Cortex of kidney (tissue), 1 donor: ENCODE measurements around the gene FOXP4.

ENCODE experiments used
- DNase-seq: peaks from one replicate; lab custom pipeline; 2025; lab: John Stamatoyannopoulos, UW

FOXP4 gene

DNA sequence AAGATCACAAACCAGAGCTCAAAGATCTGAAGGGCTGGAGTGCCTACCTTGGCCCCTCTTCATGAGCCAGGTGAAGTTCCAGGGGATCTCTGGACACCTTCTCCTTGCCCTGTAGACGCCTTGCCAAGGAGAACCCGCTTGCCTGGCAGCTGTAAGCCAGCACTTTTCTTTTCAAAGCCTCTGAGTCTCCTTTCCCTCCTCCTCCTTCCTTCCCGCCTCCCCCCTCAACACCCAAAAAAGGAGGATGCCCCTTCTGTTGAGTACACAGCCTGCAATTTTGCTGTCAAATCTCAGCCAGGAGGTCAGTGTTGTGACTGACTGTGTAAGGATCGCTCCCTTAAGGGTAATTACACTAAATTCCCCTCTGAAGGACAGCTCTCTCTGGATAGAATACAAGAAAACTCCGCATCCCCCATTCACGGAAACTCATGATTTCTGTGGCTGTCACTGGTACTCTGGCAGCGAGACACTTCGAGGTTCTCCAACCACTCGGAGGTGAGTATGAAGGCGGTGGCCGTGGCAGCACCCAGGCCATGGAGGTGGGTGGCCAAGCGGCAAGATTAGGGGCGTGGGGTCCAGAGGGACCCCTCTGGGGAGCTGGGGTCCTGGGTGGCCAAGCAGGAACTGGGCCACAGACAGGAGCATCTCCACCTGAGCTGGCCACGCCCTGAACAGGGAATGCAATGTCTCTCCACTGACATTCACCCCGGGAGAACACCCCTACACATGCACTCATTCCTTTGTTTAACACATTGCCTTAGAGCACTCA lies 23.2 kb upstream of the FOXP4 start:
- DNase-seq: no peak

DNA sequence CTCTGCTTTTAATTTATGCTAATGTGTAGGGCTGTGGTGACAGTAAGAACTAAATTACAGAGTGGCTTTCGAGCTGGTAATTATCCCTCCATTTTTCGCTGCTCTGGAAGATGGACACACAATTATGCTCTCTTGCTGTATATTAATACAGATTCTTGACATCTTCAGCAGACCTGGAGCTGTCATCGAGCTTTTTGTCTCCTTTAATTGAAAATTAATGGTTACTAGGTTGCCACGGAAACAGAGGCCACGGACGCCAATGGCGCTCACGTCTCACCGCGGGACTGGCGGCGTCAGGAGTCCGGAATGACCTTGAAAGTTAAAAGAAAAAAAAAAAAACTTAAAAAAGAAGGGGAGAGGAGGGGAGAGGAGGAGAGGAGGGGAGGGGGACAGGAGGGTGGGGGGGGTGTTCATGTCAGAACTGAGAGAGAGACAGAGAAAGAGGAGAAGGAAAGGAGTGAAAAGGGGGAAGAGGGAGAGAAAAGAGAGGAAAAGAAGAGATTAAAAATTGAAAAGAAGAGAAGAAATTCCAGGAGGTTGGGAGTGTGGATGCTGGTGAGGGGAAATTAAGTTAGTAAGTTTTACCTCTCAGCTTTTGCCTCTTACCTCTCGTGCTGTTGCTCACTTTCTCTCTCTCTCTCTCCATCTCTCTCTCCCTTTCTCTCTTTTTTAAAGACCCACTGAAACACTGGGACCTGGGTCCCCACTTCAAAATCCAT lies 22.1 kb upstream of the FOXP4 start:
- no peak for DNase-seq

DNA sequence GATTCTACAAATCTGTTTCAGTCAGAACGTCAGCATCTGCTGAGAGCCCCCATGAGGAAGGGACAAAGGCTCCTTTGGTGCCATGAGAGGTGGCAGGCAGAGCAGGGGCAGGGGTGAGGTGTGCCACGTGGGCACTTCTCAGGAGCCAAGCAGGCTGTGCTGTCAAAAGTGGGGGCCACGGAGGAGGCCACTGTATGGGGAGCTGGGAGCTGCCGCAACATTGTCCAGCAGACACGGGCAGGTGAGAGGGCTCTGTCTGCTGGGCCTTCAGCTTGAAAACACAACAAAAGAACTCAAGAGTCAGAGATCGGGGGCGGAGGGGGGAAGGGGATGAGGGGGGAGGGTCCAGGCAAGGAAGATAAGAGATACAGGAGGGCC lies 21.6 kb upstream of the FOXP4 start:
- DNase-seq: no peak

- DNase-seq: no peak
Measured at GRCh38 chr6:41527721-41528408, 18.3 kb upstream of the FOXP4 start.

DNA sequence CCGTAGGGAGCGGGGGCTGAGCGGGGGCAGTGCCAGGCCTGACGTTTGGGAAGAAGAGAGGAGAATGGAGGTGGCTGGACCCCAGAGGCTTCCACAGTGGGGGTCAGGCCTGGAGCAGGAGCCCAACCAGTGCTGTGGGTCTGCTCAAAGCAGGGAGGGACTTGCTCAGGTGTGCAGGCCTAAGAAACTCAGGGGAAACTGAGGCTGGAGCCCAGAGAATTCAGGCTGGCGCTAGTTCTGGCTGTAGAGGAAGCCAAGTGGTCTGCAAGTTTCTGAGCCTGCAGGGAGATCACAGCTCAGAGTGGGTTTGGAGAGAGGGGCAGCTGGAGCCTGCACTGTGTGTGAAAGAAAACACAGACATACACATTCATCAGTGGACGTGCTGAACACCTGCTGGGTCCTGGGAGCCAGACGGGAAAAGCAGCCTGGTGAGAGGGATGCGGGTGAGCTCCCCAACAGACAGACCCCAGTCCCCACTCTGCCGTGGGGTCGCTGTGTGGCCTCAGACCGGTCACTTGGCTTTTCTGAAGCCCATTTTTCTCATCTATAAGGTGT lies 17.7 kb upstream of the FOXP4 start:
- no peak for DNase-seq

DNA sequence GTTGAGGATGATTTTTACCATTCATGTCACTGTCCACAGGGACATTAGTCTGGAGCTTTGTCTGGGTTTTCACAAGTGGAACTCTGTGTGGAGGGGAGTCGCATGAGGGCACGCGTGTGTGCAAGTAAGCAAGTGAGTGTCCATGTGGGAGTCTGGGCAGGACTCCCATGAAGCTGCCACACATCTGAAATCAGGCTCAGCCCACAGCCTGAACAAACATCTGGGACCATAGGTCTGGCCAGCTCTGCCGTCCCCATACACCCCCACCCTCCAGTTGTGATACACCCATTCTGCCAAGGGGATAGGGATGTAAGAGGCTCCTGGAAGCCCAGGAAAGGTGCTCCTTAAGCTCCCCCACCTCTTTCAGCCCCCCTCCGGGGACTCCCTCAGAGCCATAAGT lies 17.1 kb upstream of the FOXP4 start:
- no peak for DNase-seq

GRCh38 chr6:41529970-41530369 lies 16.2 kb upstream of the FOXP4 start:
- no peak for DNase-seq

DNA sequence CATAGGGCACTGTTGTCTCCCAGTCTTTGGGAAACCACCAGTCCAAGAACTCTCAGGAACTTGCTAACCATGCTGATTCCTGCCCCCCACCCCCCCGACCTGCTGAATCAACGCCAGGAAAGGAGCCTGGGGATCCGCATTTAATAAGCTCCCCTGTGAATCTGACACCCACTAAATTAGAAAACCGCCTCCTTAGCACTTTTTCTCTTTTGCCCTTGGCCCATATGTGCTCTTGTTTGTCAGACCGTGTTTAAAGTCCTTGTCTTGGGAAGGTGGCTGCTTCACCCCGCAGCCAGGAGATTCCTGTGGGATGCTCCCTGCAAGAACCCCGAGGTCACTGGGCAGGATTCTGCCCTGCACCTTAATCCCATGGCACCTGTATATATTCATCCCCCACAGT lies 15.7 kb upstream of the FOXP4 start:
- DNase-seq: no peak

DNA sequence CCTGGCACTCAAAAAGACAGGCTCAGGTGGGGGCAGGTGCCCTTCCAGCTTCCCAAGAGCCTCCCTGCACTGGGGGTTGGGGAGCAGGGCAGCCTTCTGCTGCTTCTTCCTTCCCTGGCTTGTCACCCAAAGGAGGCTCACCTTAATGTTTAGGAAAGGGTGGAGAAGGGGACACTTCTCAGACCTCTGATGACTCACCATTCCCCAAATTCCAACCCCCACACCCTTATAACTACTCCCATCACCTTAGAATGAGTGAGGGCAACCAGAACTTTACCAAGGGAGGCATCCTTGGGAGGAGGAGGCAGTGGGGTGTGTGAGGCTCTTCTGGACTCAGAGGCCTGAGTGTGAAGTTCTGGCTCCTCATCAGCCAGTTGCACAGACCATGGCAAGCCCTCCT lies 15.2 kb upstream of the FOXP4 start:
- DNase-seq: no peak

- no peak for DNase-seq
Measured at GRCh38 chr6:41531591-41532582, 14.3 kb upstream of the FOXP4 start.

- DNase-seq: no peak
Measured at GRCh38 chr6:41535766-41536165, 10.4 kb upstream of the FOXP4 start.

DNA sequence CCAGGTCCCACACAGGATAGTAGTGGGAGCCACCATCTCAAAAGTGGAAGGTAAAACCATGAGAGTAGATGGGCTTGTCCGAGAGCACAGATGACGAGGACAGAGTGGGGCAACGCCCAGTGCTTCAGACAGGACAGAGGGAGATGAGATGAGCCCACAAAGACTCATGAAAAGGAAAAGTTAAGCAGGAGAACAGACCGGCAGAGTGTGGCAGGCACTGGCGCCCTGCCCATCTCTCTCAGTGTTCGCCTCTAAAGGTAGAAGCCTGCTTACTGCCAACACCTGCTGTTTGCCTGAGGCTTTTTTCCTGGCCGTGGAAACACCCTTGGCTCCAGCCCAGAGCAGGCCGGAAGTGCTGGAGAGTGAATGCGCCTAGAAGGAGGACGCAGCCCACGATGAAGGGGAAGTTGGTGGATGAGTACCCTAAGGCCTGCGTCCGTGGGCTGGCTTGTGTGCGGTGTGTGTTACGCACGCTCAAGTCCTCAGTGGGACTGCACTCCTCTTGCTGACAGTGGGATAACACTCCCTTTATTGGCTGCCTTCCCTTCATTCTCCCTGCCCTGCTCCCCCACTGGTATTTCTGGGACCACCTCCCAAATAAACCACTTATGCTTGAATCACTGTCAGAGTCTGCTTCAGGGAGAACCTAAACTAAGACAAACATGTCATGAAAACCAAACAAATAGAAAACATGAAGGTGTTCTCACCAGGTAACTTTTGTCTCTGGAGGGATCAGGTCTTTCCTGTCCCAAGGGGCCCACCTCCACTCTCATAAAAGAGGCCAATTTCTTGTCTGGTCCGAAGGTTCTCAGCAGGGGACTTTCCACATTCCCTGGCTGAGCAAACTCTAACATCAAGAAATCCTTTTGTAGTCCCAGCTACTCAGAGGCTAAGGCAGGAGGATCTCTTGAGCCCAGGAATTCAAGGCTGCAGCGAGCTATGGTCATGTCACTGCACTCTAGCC lies 9.1 kb upstream of the FOXP4 start:
- DNase-seq: no peak

DNA sequence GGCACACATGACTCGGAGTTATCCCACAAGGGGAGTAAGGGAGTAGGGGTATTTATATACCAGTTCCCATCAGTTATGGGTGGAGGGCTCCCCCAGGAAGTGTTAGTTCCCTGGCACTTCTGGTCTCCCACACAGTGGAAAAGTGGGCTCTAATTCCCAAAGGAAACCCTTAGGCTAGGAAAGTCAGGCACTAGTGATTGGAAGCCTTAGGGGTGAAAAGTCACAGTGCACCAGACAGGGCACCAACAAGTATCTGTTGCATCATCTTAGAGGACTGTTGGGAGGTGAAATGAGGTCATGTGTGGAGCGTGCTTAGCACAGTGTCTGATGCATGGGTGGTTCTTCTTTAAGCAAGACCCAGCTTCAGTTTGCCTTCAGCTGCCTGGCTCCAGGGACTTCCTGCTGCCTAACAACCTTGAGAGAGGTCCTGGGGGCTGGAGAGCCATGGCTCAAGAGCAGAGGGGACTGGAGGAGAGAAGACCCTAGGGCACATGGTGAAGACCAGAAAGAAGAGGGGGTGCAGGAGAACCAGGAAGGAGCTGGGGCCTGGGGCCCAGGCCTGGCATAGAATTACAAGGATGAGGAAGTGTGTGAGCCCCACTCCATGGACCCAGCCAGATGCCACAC lies 7.5 kb upstream of the FOXP4 start:
- DNase-seq: no peak

GRCh38 chr6:41539204-41539603 lies 7.0 kb upstream of the FOXP4 start:
- DNase-seq: no peak

GRCh38 chr6:41541364-41541763 lies 4.8 kb upstream of the FOXP4 start:
- DNase-seq: no peak

DNA sequence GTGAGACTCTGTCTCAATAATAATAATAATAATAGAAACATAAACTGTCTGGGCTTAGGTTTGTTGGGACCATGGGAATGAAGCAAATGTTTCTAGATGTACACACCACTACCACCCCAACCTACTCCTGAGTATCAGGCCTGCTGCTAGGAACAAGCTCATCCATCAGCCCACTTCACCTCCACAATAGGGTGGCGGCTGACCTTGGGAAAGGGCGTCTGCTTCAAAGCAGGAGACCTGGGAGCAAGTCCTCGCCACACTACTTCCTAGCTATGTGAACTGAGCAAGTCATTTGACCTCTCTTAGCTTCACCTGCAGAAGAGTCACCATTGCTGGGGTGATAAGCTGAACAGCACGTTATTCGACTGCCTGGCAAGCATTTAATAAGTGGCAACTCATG lies 3.1 kb upstream of the FOXP4 start:
- no peak for DNase-seq

DNA sequence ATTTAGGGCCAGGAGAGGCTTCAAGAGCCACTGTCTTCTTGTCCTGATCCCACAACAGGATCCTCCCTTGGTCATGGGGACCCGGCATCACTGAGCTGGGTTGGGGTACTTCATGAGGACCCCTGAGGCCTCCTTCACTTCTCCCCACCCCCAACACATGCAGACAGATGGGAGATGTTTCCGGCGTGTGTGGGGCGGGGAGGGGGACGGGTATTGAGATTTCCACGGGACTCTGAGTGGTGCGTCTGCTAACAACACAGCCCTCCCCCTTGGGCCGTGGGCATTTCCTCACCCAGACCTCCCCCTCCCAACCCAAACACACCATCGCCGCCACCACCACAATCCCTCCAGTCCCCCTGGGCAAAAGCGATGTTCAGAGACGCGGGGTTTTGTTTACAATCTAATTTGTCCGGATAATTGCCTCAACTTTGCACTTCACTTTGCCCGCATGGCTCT lies 906 bp upstream of the FOXP4 start:
- no peak for DNase-seq

DNA sequence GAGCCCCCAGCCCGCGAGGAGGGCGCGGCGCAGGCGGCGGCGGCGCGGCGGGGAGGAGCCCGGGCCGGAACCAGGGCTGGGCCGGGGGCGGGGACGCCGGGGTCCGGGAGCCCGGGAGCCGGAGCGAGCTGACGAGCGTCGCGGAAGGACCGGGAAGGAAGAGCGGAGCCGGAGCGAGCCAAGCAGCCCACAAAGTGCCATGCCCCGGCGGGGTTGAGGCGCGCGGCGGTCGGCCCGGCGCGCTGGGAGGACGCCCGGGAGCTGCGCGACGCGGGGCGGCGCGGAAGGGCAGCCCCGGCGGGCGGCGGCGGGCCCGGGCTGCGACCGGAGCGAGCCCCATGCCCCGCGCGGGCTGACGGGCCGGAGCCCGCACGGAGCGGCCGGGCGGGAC lies 289 bp downstream of the FOXP4 start:
- DNase-seq: no peak

- DNase-seq: no peak
Measured at GRCh38 chr6:41546866-41547798, 951 bp downstream of the FOXP4 start.
